NCI-H128 (cell line): Measurements from ENCODE around the gene DDX51.

Source experiments
- DNase-seq: peaks from one replicate; lab custom pipeline; 2025; ENCODE audit not compliant: unreplicated experiment; lab: John Stamatoyannopoulos, UW

Gene DDX51

GRCh38 chr12:132089407-132089910 is 54.7 kb downstream of the DDX51 start:
- no peak for DNase-seq
